ENCODE measurements around the gene CCNC. TPM values are rescaled to one million over a fixed set of nuclear protein-coding genes. Genes with fewer than 3 reads are reported as not detected.

Gene CCNC
- total RNA-seq, 2 experiments from 2014 or later: 40.5 to 42.6 TPM

DNA sequence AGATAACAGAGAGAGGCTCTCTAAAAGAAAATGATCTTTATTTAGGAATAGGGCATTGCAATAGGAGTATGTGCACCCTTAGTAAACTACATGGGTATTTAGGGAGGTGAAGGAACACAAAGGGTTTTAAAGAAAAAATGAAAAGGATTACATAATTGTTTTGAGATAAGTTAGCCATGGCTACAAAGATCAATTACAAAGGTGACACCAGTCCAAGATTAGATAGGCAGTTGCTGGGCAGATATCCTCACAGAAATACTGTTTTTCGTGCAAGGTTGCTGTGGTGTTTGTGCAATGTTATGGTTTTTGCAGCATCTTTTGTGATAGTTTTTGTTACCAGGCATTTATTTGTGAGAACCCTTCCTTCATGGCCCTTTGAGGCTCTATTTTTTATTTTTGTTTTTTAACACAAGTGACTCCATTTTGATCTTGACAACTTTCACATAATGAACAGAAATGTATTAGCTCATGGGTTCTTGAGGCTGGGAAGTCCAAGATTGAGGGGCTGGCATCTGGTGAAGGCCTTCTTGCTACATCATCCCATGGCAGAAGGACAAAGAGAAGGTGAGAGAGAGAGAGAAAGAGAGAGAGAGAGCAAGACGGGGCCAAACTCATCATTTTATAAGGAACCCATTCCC lies 5.6 kb upstream of the CCNC start:
- ATAC-seq (ENCODE audit: poor library complexity) (no peak), DNase-seq (no peak)
- Mint-ChIP-seq H3K4me1 (ENCODE audit: low read depth) (no peaks in the 10 kb centered on the region), H3K27me3 (peaks cover 17% of the 10 kb centered on the region), H3K36me3 (ENCODE audit: low read depth) (no peaks in the 10 kb centered on the region), H3K27ac (no peak overlapping the region), H3K9me3 (no peaks in the 10 kb centered on the region), H3K4me3 (no peak overlapping the region)
- Histone ChIP-seq H3K9me3 (ENCODE audit: control insufficient read depth in 1 of 2, insufficient read depth in 1 of 2, low read length in 2 of 2) (no peaks in the 10 kb centered on the region), H3K27ac (ENCODE audit: low read depth in 1 of 2, low read length in 2 of 2) (no peak overlapping the region), H3K4me3 (ENCODE audit: low read length) (no peak overlapping the region), H3K4me1 (ENCODE audit: insufficient read depth, low read length) (peaks cover under 1% of the 10 kb centered on the region), H3K36me3 (ENCODE audit: insufficient read depth, low read length) (no peaks in the 10 kb centered on the region), H3K27me3 (ENCODE audit: control insufficient read depth in 1 of 2, insufficient read depth in 2 of 2, low read length in 2 of 2) (peaks cover 0 to 9% of the 10 kb centered on the region in 2 experiments)
- CTCF ChIA-PET: interaction anchor here (1.6 to 1.7 kb wide), 2 partner anchors 14 to 54 kb away, joined by 3 to 8 read pairs; no protein-coding TSS in a partner anchor
- TF ChIP-seq, protein P1, sequence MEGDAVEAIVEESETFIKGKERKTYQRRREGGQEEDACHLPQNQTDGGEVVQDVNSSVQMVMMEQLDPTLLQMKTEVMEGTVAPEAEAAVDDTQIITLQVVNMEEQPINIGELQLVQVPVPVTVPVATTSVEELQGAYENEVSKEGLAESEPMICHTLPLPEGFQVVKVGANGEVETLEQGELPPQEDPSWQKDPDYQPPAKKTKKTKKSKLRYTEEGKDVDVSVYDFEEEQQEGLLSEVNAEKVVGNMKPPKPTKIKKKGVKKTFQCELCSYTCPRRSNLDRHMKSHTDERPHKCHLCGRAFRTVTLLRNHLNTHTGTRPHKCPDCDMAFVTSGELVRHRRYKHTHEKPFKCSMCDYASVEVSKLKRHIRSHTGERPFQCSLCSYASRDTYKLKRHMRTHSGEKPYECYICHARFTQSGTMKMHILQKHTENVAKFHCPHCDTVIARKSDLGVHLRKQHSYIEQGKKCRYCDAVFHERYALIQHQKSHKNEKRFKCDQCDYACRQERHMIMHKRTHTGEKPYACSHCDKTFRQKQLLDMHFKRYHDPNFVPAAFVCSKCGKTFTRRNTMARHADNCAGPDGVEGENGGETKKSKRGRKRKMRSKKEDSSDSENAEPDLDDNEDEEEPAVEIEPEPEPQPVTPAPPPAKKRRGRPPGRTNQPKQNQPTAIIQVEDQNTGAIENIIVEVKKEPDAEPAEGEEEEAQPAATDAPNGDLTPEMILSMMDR (IDR thresholded peaks at IDR 0.05): no peak
- POLR2A ChIA-PET: no interaction called here
- intact Hi-C loops (cut with DNase I, micrococcal nuclease): no loop called here

DNA sequence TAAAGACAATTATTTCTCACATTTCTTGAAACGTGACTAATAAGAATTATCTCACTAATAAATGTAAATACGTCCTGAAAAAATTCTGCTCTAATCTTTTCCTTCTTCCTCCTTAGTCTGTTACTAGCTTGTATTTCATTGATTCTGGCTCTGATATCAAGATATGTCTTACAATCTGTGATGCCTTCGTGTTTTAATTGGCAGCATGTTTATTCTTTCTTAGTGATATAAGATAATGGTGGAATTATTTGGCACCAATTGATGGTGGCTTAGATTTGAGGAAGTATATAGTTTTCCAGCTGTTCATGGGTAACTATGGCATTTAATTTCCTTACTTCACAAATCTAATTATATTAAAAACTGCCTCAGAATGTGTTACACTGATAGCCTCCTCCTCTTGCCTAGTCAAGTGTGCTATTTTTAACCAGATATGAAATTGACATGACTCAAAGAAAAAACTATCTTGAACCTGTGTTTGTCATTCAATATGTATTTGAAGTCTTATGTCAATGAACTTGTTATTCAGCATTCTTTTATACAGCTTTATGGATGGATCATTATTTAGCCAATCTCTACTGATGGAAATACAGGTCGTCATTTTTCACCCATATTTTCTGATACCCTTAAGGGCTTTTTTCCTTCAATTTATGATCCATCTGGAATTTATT lies 5.3 kb downstream of the CCNC start:
- intact Hi-C loops (cut with DNase I, micrococcal nuclease): no loop called here
- H3K4me3 Mint-ChIP-seq: no peak overlapping the region
- peaks cover 46% of the 10 kb centered on the region for H3K36me3 Mint-ChIP-seq (ENCODE audit: low read depth)

DNA sequence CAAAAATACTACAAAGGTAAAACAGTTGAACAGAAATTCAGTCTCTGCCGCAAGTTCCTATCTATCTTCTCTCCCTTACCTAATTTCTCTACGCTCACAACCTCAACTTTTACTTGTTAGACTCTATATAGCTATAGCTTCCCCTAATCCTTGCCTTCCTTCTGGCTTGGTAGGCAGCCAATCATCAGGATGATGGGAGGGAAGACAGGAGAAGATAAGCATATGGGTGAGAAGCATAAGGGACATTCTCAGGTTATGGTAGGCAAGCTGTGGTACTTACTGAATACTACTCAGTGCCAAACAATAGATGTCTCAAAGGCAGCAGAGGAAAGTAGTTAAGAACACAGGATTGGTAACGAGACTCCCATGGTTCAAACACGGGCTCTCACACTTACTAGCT lies 7.8 kb downstream of the CCNC start:
- ATAC-seq (ENCODE audit: poor library complexity) (no peak), DNase-seq (no peak)
- peaks cover 41% of the 10 kb centered on the region for H3K36me3 ChIP-seq (ENCODE audit: insufficient read depth, low read length)
- no peaks in the 10 kb centered on the region for H3K27me3 ChIP-seq (ENCODE audit: control insufficient read depth in 1 of 2, insufficient read depth in 2 of 2, low read length in 2 of 2)
- Mint-ChIP-seq H3K4me3 (no peak overlapping the region), H3K36me3 (ENCODE audit: low read depth) (peaks cover 64% of the 10 kb centered on the region), H3K27me3 (no peaks in the 10 kb centered on the region), H3K4me1 (ENCODE audit: low read depth) (peaks cover 27% of the 10 kb centered on the region), H3K9me3 (no peaks in the 10 kb centered on the region), H3K27ac (no peak overlapping the region)
- H3K4me3 ChIP-seq (ENCODE audit: low read length): no peak overlapping the region
- TF ChIP-seq, protein P1 (IDR thresholded peaks at IDR 0.05): no peak
- CTCF ChIA-PET: interaction anchor here (0.5 kb wide), 1 partner anchor 11 kb away, joined by 3 read pairs; no protein-coding TSS in a partner anchor
- POLR2A ChIA-PET: no interaction called here
- H3K4me1 ChIP-seq (ENCODE audit: insufficient read depth, low read length): no peaks in the 10 kb centered on the region
- intact Hi-C loops (cut with DNase I, micrococcal nuclease): no loop called here
- H3K9me3 ChIP-seq (ENCODE audit: control insufficient read depth in 1 of 2, insufficient read depth in 1 of 2, low read length in 2 of 2): no peaks in the 10 kb centered on the region
- H3K27ac ChIP-seq (ENCODE audit: low read depth in 1 of 2, low read length in 2 of 2): no peak overlapping the region

More for the DNA sequence above, 5.3 kb downstream of the CCNC start:
- Histone ChIP-seq H3K9me3 (ENCODE audit: control insufficient read depth in 1 of 2, insufficient read depth in 1 of 2, low read length in 2 of 2) (no peaks in the 10 kb centered on the region), H3K27ac (ENCODE audit: low read depth in 1 of 2, low read length in 2 of 2) (no peak overlapping the region), H3K27me3 (ENCODE audit: control insufficient read depth in 1 of 2, insufficient read depth in 2 of 2, low read length in 2 of 2) (no peaks in the 10 kb centered on the region), H3K4me3 (ENCODE audit: low read length) (no peak overlapping the region), H3K36me3 (ENCODE audit: insufficient read depth, low read length) (peaks cover 20% of the 10 kb centered on the region), H3K4me1 (ENCODE audit: insufficient read depth, low read length) (peaks cover 4% of the 10 kb centered on the region)
- Mint-ChIP-seq H3K27ac (no peak overlapping the region), H3K9me3 (no peaks in the 10 kb centered on the region), H3K27me3 (no peaks in the 10 kb centered on the region), H3K4me1 (ENCODE audit: low read depth) (peaks cover 48% of the 10 kb centered on the region)
- ChIA-PET CTCF (no interaction called here), POLR2A (interaction anchor here (0.6 kb wide), 1 partner anchor 42 kb away, joined by 3 read pairs; no protein-coding TSS in a partner anchor)
- no peak for ATAC-seq (ENCODE audit: poor library complexity)
- TF ChIP-seq, protein P1 (IDR thresholded peaks at IDR 0.05): no peak
- DNase-seq: no peak

All from CD4-positive, alpha-beta T cell (primary cell).